HS-5 (cell line): Measurements from ENCODE around the gene PDE9A.

Source experiments
- DNase-seq: peaks from one replicate; pipeline ENCODE4 v3.0.0-alpha.2; 2012; ENCODE audit warnings: low read depth

Gene PDE9A

DNA sequence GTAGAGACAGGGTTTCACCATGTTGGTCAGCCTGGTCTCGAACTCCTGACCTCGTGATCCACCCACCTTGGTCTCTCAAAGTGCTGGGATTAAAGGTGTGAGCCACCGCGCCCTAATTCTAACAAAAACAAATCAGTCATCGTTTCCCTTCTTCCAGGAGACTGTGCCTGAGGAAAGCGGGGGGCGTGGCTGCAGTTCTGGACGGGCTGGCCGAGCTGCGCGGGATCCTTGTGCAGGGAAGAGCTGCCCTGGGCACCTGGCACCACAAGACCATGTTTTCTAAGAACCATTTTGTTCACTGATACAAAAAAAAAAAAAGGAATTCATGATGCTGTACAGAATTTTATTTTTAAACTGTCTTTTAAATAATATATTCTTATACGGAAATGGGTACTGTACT lies 121.7 kb downstream of the PDE9A start:
- DNase-seq, result no peak

GRCh38 chr21:42775891-42776290 lies 122.5 kb downstream of the PDE9A start:
- DNase-seq, result no peak

DNA sequence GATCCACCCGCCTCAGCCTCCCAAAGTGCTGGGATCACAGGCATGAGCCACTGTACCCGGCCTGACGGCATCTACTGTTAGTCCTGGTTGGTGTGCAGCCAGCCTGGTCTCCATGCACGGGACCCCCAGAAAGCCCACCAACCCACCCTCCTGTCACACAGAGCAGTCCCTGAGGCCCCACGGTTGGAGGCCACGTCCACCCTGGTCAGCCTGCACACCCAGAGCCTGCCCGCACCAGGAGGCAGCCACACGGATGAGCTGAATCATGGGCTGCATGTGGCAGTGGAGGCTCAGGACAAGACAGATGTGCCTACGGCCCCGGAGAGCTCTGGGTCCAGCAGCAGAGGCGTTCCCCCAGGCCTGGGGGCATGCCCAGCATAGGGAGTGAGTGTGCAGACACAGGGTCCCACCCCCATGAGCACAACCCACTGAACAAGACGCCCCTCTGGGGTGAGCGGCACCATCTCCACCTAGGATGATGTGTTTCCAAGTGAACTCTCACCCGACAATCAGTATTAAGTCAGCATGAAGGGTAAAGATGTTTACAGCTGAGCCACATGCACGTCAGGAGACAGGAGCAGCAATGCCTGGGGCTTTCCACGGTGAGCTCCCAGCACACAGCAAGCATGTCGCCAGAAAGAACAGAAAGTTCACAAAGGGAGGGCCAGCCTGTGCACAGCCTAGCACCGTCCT lies 123.8 kb downstream of the PDE9A start:
- DNase-seq, result no peak

GRCh38 chr21:42777757-42778344 lies 124.4 kb downstream of the PDE9A start:
- no peak for DNase-seq

DNA sequence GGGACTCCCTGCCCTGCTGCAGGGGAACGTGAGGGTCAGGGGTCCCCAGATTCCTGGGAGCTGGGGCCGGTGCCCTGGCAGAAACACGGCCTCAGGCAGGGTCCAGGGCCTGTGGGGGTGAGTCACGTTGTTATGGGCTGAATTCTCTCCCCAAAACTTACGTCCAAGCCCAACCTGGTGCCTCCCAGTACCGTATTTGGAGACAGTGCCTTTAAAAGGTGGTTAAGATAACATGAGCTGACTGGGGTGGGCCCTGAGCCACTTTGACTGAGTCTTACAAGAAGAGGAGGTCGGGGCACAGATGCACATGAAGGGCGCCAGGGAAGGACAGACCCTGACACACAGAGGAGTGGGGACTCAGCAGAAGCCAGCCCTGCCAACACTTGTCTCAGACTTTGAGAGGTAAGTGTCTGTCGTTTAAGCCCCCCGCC lies 126.0 kb downstream of the PDE9A start:
- DNase-seq, result no peak

GRCh38 chr21:42780617-42781016 lies 127.2 kb downstream of the PDE9A start:
- DNase-seq, result no peak

DNA sequence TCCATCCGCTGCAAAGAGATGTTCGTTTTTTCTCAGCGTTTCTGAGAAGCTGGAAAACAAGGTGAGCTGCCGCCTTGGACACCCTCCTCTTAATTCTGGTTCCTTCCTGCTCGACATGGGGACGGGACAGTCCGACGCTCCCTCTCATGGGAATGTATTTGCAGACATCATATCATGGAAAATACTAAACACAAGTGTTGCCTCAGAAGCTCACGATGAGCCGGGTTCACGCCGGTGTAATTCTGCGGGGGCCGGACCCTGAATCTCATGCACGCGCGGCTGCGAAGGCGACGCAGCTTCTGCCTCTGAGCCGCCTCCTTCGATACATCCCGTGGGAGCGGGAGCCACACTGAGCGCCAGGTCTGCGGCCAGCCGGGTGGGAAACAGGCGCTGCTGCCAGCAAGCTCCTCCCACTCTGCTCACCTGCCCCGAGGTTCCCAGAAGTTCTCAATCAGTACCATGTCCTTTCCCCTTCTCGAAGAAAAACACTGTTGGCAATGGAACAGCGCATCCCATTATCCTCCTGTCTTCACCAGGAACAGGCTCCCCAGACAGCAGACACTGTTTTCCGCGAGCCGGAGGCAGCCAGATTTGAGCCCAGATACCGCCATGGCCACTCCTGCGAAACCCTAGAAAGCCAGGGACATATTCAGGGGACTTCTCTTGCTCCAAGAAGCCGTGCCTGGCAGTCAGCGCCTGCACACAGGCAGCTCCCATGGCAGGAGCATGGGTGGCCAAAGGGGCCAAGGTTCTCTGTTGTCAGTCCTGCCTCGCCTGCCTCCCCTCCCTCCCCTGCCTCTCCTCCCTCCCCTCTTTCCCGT lies 127.9 kb downstream of the PDE9A start:
- DNase-seq, result no peak

DNA sequence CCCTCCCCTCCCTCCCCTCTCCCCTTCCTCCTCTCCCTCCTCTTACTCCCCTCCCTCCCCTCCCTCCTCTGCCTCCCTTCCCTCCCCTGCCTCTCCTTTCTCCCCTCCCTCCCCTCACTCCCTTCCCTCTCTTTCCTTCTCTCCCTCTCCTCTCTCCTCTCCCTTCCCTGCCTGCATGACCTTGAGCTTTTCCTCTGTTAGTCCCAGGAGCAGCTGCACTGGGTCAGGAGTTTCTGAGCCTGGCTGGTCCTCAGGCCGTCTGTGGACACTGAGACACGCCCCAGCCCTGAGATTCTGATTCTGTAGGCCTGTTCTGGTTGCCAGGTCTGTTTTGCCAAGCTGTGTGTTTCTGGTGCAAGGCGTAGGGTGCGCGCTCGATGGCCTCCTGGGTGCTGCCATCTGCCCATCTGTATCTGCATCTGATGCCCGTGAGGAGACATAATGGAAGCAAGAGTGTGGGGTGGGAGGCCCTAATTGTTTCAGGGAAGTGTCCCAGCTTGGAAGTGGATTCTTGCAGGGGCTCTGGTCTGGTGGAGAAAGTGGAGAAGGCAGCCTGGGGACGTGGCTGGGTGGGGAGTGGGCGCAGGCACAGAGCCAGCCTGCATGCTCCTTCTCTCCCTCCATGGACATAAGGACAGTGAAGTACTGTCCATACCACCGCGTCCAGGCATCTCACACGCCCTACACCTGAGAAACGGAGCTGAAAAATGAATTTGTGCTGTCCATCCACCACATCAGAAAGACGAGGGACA lies 128.7 kb downstream of the PDE9A start:
- DNase-seq, result no peak

DNA sequence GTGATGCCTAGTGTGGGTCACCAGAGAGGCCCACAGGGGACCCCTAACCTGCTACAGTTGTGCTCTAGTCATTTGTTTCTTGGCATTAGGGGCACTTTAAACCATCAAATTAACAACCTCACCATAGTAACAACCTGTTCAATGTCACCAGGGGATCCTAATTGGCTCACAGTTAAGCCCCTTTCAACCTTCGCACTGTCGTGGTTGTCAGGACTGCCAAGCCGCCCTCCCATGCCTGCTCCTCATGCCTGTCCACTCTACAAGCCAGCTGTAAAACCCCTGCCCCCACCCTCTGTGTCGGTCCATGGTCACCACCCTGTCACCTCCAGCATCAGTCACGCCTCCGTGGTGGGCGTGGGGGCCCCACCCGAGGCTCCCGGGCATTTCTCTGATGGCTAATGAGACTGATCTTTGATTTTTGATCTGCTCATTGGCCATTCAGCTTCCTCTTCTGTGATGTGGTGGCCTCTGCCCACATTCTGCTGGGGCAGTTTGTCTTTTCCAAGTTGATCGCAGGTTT lies 129.4 kb downstream of the PDE9A start:
- no peak for DNase-seq

DNA sequence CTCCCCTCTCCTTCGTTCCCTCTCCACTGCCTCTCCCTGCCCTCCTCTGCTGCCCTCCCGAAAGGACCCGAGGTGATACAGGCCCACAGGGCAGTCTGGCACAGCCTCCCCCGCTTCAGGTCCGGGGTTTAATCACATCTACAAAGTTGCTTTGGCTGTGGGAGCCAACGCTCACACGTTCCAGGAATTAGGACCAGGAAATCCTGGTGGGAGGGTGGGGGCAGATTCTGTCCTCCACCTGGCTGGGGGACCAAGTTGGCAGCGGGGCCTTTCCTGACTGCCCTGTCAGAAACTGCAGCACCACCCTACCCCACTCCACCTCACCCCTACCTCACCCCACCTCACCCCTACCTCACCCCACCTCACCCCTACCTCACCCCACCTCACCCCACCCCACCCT lies 130.9 kb downstream of the PDE9A start:
- DNase-seq, result no peak

DNA sequence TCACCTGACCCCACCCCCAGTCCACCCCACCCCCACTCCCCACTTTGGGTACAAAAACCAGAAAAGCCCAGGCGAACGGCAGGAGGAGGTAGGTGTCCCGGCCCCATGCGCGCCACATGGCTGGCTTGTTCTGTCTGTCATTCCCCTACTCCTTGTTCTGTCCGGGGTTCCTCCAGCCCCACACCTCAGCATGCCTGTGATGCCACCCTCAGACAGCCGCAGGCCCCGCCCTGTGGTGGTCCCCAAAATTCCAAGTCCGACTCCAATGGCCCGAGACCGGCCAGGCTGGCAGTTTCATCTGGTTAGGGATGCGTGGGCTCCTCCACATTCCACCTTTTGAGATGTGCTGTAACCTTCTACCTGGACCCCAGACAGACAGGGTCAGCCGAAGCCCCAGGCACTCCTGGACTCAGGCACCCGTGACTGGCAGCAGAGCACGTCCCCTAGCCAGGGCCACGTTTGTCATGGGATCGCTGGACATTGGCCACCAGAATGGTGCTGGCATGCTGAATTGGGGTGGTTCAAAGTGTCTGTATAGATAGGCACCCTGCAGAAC lies 131.6 kb downstream of the PDE9A start:
- DNase-seq, result no peak

GRCh38 chr21:42785666-42786427 lies 132.4 kb downstream of the PDE9A start:
- DNase-seq, result no peak

DNA sequence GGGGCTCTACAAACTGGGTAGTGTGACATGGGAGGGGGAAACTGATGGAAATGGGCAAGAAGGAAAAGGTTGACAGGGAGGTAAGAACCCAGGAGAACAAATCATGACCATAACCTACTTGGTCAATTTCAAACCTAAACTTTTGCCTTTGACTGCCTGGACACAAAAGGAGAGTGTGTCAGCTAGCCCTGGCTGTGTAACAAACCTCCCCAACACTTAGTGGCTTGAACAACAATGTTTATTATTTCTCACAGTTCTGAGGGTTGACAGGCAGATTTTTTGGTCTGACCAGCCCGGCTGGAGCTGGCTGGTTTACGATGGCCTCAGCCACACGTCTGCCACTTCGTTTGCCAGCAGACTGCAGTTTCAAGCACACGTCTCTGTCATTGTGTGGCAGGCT lies 133.5 kb downstream of the PDE9A start:
- DNase-seq, result no peak

DNA sequence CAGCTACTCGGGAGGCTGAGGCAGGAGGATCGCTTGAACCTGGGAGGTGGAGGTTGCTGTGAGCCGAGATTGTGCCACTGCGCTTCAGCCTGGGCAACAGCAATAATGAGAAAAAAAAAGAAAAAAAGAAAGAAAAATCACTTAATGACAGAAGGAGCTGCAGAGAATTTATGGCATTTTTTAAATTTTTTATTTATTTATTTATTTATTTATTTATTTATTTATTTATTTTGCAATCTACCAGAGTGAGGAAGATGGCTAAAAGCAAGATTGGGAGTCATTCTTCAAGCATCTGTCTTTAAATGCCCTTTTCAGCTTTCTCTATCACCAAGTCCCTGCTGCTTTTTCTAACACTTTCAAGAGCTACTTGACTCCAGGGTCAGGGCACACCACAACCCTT lies 134.2 kb downstream of the PDE9A start:
- DNase-seq, result no peak

DNA sequence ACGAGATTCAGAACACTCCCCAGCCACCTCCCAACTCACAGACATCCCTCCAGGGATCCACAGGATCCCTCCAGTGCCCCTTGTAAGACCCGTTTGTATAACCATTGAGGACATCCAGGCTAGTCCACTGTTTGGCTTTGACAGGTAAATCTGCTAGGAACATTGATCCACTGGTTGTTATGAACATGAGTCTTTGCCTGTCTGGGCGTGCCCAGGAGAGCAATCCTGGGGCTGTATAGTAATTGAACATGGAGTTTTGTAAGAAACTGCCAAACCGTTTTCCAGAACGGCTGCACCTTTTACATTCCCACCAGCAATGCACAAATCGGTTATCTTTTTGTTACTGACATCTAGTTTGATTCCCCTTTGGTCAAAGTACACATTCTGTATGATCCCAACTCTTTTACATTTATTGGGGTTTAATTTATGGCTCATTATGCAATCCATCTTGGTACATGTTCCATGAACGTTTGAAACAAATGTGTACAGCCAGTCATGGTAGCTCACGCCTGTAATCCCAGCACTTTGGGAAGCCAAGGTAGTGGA lies 137.2 kb downstream of the PDE9A start:
- no peak for DNase-seq

- DNase-seq, result no peak
These were observed 140.4 kb downstream of the PDE9A start for GRCh38 chr21:42793774-42794173.

DNA sequence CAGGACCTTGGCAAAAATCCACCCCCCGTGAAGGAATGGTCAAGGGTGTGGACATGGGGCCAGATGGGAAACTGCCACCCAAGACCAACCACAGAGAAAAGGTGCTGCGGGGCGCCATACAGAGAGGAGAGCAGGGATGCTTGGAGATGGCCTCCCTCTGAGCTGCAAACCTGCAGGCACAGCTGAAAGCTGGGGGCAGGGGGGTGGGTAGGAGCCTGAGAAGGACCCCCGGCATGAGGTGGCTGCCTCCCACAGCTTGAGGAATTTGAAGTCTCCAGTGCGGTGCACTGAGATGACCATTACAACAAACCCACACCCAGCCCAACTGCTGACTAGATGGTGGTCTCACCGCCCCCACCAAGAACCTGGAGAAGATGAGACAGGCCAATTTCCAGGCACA lies 141.1 kb downstream of the PDE9A start:
- DNase-seq, result no peak

- no peak for DNase-seq
These were observed 143.1 kb downstream of the PDE9A start for GRCh38 chr21:42796327-42797062.

DNA sequence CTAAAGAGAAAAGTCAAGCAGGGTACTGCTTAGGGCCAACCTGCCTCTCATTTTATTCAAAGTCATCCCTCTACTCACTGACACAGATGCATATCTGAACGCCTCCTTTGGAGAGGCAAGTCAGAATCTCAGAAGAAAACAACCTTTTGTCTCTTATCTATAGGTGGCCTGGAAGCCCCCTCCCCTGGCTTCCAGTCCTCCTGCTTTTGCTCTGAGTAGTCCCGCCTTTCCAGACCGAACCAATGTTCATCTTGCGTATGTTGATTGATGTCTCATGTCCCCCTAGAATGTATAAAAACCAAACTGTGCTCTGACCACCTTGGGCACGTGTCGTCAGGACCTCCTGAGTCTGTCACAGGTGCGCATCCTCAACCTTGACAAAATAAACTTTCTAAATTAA lies 144.1 kb downstream of the PDE9A start:
- no peak for DNase-seq

GRCh38 chr21:42798106-42798505 lies 144.7 kb downstream of the PDE9A start:
- DNase-seq, result no peak
